Measurements from ENCODE around the gene ARGFX.
"Not testable (repeated sequence)": the region's sequence is repeated elsewhere in the genome, so short reads cannot be mapped to it uniquely, and the experiment has no call there.

The ARGFX gene

GRCh38 chr3:121567649-121568048 lies at the start of gene ARGFX:
Gene ARGFX (plus strand): TSS chr3:121567949. CDS start chr3:121570714, 2,765 bp downstream.
- DNase-seq (ENCODE audit: low read depth) = no peak

DNA sequence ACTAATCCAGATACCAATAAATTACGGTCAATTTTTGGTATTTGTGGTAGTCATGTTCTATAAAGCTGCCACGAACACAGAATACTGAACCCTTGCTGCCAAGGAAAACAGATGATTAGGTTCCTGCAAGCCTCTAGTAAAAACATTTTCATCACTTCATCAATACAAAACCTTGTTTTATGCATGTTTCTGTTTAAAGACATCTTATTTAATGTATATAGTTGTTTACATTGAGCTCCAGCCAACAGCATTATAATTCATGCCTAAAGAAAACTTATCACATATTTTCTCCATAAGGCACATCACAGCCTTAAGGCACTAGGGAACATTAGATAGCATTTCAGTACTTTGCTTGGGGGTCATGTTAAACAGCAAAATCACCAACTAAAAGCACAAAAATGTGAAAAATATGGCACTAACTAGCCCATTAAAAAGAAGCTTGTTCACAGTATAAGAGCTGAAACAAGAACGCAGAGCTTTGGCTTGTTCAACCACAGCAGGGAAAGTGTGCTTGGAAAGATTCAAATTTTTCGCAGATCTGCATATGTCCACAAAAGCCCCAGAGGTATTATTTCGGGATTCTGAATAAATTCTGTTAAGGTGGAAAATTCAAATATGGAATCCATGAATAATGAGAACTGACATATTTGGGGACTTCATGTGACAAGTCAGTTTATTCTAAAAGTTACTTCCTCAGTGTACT lies 49.6 kb upstream of the ARGFX start:
- no peak for DNase-seq (ENCODE audit: low read depth)

- DNase-seq (ENCODE audit: low read depth) = no peak
These were observed 47.2 kb upstream of the ARGFX start for GRCh38 chr3:121520510-121520909.

GRCh38 chr3:121529308-121529707 lies 38.4 kb upstream of the ARGFX start:
- DNase-seq (ENCODE audit: low read depth) = no peak

GRCh38 chr3:121531269-121531668 lies 36.5 kb upstream of the ARGFX start:
- DNase-seq (ENCODE audit: low read depth) = no peak

GRCh38 chr3:121542924-121543323 lies 24.8 kb upstream of the ARGFX start:
- DNase-seq (ENCODE audit: low read depth) = no peak

- DNase-seq (ENCODE audit: low read depth) = no peak
These were observed 22.6 kb upstream of the ARGFX start for GRCh38 chr3:121545049-121545573.

DNA sequence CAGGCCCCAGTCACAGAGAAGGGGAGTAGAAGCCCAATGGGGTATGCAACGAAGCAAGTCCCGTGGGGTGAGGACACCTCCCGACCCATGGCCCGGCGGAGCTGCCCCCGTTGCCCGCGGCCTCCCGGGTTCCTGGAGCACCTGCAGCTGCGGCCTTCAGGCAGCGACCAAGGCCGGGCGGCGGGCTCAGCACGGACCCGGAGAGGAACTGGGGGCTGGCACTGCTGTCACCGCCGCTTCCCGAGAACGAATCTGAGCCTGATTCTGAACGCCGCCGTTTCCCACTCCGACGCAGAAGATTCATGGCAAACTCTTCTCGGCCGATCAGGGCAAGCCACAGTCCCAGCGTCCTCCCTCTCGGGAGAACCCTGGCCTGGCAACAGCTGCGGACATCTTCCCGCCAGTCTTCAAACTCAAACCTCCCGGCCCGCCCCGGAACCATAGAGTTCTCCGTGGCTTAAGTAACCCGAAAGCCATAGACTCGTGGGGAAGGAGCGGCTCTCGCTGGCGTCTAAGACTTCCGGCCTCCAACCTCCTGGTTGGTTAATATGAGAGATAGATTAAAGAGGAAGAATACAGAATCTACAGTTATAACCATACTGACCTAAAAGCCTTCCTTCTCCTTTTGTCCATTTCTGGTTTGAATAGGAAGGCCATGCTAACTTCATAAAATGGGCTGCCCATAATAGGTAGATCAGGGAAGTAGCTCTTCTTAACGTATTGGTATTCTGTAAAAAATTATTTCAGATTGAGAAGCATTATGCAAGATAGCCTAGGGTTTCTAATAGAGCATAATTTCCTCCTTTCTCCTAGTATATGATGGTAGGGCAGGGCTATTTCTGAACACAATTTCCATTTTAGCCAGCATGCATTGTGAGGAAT lies 21.9 kb upstream of the ARGFX start, which contains the start of gene POLQ:
Gene POLQ (minus strand): TSS at position 415 of the 882 bp plus-strand sequence. CDS start 111 bp downstream, at position 304.
- peak; percentile 72 for DNase-seq (ENCODE audit: low read depth)

GRCh38 chr3:121552379-121552778 lies 15.4 kb upstream of the ARGFX start:
- no peak for DNase-seq (ENCODE audit: low read depth)

- DNase-seq (ENCODE audit: low read depth) = no peak
These were observed 15.0 kb upstream of the ARGFX start for GRCh38 chr3:121552797-121553196.

GRCh38 chr3:121557426-121557934 lies 10.3 kb upstream of the ARGFX start:
- DNase-seq (ENCODE audit: low read depth) = no peak

GRCh38 chr3:121562148-121562547 lies 5.6 kb upstream of the ARGFX start:
- DNase-seq (ENCODE audit: low read depth) = no peak

GRCh38 chr3:121566773-121567172 lies 976 bp upstream of the ARGFX start:
- DNase-seq (ENCODE audit: low read depth) = no peak

DNA sequence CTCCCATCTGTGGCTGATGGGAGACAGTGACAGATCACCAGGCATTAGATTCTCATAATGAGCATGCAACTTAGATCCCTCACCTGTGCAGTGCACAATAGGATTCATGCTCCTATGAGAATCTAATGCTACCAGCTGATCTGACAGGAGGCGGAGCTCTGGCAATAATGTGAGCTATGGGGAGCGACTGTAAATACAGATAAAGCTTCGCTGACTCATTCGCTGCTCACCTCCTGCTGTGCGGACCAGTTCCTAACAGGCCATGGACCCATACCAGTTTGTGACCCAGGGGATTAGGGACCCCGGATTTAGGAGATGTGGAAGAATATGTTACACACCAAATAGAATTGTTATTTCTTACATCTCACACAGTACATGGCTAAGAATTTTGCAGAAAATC lies 6.7 kb downstream of the ARGFX start:
- no peak for DNase-seq (ENCODE audit: low read depth)

DNA sequence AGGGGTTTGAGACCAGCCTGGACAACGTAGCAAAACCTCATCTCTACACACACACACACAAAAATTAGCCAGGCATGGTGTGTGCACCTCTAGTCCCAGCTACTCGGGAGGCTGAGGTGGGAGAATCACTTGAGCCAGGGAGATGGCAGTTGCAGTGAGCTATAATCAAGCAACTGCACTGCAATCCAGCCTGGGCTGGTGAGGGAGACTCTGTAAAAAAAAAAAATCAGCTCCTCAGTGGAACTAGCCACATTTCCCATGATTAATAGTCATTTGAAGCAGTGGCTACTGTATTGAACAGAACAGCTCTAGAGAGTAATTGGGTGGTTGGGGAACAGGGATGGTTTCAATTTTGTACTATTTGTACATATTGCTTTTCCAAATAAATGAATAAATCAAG lies 13.9 kb downstream of the ARGFX start:
- DNase-seq (ENCODE audit: low read depth) = no peak

GRCh38 chr3:121584418-121584817 lies 16.7 kb downstream of the ARGFX start:
- no peak for DNase-seq (ENCODE audit: low read depth)

DNA sequence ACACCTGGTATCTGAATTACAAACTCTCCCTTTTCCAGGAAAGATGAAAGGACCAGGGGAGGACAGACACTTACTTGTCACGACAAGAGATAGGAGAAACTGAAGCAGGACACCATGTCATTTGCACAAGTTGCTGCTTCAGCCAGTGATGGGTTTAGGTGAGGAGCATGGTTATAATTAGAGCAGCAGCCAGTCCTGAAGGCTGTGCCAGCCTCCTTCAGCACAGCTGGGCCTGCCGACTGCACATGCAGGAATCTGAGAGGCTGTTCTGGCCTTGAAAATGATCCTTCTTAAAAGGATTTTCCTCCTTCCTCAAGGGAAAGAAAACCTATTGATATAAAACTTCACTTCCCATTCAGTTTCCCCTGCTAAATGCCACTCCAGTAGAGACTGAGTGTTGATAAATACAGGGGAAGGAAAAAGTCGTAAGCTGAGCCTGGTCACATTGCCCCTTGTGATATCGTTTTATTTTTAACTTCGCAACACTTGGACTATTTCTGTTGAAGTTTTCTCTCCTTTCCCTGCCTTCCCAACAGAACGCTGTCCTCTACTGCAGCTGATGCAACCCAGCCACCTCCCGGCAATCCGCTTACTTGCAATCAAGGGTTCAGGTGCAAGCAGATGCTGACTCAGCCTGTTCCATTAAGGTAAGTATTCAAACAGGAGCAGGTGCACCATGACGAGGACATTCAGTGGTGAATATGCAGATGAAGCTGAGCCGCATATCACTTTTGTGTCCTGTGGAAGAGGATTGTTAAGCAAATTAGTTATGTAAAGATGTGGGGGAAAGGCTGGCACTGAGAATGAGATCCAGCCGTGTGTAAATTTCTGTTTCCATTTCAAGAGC lies 25.3 kb downstream of the ARGFX start, which contains the start of gene FBXO40:
Gene FBXO40 (plus strand): TSS at position 524 of the 847 bp plus-strand sequence. CDS start 27,197 bp downstream, outside the sequence.
- DNase-seq (ENCODE audit: low read depth) = no peak

DNA sequence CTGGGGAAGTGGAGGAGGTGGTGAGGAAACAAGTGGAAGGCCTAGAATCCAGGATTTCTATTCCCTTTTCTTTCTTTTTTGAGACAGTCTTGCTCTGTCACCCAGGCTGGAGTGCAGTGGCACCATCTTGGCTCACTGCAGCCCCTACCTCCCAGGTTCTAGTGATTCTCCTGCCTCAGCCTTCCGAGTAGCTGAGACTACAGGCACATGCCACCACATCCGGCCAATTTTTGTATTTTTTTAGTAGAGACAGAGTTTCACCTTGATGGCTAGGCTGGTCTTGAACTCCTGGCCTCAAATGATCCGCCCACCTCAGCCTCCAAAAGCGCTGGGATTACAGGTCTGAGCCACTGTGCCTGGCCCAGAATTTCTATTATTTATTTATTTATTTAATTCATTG lies 26.1 kb downstream of the ARGFX start:
- not testable (repeated sequence) for DNase-seq (ENCODE audit: low read depth)

DNA sequence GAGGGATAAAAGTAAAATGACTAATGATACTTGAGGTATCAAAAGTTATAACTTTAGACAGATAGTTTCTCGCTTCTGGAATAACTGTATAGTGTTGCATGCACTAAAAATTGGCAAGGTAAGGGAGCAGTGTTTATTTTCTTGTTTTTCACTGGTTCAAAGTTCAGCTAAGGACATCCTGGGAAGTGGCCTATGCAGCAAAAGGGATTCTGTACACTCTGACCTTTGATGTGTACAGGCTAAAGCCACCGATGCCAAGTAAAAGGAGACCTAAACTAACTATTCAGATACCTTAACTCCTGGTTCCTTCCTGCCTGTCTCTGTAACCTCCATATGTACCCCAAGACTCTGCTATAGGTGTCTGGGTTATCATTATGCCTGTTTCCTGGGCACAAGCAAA lies 27.1 kb downstream of the ARGFX start:
- no peak for DNase-seq (ENCODE audit: low read depth)

DNA sequence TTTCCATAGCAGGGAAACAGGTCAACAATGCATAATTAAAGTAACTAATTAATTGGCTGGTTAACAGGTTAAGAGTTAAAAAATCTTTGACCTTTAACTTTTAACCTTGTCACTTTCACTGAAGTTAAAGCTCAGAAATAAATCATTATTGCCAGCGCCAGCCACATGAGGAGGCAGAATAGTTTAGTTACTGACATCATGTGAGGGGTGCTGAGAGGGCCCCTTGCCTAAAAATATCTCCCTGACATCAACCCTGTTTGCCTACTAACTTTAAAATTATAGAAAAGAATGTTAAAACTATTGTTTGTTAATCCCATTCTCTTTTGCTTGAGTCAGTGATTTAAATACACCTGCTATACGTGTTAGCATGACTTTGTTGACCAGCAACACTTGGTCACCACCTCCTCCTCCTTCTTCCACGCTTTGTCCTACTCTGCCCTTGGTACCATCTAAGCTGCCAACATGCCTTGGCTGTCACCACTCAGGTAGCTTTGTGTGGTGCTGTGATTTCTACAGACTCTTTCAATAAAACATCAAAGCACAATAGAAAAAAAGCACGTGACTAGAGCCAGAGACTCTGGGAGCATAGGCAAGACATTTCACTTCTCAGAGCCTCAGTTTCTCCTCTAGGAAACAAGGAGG lies 28.1 kb downstream of the ARGFX start:
- no peak for DNase-seq (ENCODE audit: low read depth)

GRCh38 chr3:121598564-121598963 lies 30.8 kb downstream of the ARGFX start:
- DNase-seq (ENCODE audit: low read depth) = no peak

All from activated T-helper 1 cell treated with Interleukin-2 at 50 U/mL for 16 hours (primary cell).